NCI-H1436 treated with DMSO at 0.1 percent for 48 hours (cell line): ENCODE measurements around the gene MYH10.

Experiments used
- DNase-seq: peaks from one replicate; lab custom pipeline; 2025; lab: John Stamatoyannopoulos, UW

MYH10 gene

DNA sequence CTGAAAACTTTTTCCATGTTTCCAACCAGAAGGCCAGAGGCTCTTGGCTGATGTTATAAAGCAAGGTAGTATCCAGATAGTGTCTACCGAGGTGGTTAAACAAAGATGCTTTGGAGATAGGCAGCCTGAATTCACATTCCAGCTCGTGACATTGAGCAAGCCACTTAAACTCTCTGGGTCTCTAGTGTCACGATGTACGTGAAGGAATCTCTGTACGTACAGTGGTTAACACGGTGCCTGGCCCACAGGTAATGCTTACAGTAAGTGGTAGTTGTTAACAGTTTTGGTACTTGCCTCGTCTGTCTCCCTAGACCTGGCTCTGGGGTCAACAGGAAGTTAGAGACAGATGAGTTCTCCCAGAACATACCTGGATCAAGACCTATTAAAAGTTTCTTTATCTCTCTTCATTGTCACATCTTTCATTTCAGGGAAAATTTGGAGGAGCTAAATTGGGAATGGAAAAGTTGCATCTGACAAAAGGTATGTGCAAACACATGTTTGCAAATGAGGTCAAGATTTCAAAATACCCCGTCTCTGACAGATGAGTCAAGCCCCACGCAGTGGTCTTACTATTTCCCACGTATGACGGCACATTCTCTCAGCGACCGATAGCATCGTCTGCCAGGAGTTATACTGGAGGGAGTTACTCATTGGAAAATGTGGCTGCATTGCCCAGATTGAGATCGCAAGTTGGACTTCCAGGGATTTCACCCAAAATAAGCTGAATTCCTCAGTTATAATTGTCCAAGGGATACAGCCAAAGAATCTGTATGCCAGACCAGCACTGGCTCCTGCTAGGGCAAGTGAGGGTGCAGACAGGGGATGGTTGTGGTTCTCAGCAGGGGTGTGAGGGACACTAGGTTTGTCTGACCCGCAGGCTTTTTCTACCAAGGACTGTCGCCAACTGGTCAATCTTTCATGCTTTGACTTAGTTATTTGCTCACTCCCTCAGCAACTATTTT is 18.9 kb upstream of the MYH10 start:
- no peak for DNase-seq

DNA sequence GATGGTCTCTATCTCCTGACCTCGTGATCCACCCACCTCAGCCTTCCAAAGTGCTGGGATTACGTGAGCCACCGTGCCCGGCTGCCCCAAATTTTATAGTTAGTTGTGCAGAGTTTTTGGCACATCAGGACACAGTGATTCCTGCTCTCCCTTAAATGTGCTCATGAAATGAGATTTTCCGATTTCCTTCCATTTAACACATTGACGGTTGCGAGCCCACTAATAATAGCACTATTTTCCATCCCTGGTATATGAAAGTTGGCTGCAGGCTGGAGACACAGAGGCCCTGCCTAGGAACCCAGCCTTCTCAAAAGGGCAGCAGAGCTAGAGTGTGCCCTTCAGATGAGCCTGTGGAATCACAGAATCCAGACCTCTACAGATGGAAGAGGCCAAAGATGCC is 17.4 kb upstream of the MYH10 start:
- DNase-seq: no peak

DNA sequence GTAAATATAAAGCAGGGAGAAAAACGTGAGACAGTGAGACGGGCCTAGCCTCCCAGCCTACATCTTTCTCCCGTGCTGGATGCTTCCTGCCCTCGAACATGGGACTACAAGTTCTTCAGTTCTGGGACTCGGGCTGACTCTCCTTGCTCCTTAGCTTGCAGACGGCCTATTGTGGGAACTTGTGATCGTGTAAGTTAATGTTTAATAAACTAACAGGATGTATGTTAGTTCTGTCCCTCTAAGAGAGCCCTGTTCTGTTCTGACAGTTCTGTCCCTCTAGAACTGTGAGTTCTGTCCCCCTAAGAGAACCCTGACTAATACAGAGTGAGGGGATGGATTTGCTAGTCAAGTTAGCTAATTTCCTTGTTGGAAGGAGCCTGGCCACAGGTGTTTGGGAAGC is 16.7 kb upstream of the MYH10 start:
- DNase-seq: no peak

DNA sequence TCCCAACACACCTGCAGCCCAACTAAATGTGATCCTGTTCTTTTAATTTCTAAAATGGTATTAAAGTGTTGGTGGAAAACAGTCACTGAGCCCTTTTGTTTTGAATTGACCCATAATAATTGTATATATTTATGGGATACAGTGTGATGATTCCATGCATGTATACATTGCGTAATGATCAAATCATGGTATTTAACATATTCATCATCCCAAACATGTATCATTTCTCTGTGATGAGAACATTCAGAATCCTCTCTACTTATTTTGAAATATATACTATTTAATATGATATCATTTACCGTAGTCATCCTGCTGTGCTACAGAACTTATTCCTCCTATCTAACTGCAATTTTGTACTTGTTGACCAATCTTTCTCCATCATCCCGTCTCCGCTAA is 14.0 kb upstream of the MYH10 start:
- no peak for DNase-seq

DNA sequence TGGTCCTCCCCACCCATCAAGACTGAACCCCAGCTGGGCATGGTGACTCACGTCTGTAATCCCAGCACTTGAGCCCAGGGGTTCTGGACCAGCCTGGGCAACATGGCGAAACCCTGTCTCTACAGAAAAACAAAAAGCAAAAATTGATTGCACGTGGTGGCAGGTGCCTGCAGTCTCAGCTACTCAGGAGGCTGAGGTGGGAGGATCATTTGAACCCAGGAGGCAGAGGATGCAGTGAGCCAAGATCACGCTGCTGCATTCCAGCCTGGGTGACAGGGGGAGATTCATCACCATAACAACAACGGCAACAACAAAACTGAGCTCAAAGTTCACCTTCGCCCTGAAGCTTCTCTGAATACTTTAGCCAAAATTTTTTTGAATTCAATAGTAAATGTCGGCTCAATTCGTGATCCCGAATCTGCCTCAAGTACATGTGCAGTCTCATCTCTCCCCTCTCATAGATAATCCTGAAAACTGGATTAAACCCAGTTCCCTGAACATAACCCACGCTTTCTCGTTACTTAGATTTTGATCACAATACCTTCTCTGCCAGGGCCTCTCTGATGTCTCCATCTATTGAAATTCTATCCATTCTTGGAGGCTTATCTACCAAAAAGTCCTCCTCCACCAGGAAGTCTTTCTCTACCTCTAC is 13.5 kb upstream of the MYH10 start:
- DNase-seq: no peak

DNA sequence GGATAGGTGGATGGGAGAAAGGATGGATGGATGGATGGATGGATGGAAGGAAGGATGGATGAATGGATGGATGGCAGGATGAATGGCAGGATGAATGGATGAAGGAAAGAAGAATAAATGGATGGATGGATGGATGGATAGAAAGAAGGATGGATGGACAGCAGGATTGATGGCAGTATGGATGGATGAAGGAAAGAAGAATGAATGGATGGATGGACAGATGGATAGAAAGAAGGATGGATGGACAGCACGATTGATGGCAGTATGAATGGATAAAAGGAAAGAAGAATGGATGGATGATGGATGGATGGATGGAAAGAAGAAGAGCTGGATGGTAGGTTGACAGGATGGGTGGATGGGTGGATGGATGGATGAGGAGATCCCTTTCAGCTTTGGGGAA is 9.2 kb upstream of the MYH10 start:
- DNase-seq: no peak

DNA sequence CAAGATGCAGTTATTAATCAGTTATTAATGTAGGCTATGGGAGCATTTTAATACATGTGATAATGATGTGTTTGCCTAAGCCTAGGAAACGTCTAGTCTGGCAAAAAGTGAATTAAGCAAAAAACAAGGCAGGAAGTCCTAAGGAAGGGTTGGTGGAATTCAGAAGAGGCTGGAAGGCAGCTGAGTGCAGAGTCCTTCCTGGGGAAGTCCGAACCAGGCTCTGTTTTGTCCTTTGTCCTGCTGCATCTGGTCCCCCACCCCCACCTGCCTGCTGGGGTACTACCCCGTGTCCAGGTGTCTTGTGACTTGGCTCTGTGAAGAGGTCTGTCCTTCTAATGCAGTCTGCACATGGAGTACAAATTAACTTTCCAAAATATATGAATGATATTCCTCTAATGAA is 1.5 kb upstream of the MYH10 start:
- no peak for DNase-seq

DNA sequence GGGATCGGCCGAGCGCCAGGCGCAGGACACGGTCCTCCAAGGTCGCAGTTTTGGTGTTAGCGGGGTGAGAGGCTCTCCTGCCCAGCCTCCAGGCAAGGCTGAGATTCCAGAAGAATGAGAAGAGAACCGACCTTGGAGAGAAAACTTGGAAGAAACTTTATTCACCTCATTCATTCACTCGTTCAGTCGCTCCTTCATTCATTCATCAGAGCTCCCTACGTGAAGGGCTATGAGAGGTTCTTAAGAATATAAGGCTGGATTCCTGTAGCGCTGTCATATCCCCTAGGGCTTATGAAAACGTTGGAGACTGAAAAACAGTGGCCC is 991 bp upstream of the MYH10 start:
- no peak for DNase-seq

DNA sequence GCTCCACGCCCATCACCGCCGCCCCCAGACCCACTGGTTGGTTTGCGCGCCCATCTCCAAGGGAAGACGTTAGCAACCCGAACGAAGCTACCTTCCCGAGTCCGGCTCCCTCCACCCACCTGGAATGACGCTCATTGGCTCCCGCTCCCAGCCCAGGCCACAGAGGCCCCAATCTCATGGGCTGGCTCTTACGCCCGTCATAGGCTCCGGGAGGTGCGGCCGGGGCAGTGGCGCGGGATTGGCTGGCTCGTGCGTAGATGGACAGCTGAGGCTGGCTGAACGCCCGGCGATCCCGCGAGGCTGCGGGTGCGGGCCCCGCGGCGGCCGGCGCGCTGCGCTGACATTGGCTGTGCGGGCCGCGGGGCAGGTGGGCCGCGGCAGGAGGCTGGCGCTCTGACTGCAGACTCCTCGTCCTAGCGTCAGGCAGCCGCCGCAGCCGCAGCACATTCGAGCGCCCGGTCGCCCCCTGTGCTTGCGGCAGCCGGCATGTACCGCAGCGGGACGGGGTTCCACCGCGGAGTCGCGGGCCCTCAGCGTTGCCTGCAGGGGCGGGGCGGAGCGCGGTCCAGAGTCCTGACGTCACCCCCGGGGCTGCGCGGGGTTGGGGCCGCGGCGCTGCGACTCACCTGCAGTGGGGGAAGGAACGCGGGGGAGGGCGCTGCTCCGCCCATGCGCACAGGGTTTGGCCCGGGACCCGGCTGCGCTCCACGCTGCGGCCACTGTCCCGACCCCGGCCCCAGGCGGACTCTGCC is 453 bp upstream of the MYH10 start:
- peak; percentile 93 for DNase-seq

DNA sequence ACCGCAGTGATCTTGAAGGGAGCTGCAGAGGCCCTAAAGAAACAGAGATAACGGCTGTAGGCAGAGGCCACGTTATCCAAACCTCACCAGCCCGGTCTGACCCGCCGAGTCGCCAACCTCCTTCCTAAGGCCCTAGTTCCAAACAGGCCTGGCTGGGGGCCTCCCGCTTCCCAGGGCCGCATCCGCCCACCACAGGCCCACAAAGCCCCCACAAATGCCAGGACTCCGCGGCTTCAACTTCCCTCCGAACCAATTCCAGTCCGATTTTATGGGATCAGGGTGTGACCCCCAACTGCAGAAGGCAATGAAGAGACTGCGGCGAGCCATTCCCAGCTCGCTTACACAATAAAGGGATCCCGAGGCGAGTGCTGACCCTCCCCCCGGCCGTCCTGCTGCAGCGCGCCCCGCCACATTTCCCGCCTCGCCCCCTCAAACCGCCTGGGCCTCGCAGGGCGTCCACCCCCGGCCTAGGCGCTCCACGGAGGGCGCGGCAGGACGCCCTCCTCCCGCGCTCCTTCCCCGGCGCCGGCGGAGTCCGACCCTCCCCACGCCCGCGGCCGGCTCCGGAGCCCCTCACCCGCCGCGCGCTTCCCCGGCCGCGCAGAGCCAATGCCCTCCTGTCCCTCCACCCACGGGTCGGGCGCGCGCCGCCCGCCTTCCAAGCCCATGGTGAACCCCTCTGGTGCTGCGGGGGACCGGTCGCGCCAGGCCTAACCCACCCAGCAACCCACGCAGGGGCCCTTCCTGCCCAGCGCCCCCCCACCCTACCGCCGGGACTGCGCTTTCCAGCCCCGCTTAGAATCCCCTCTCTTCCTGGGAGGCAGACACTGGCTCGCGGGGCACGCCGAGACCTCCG is 926 bp downstream of the MYH10 start:
- DNase-seq: no peak

DNA sequence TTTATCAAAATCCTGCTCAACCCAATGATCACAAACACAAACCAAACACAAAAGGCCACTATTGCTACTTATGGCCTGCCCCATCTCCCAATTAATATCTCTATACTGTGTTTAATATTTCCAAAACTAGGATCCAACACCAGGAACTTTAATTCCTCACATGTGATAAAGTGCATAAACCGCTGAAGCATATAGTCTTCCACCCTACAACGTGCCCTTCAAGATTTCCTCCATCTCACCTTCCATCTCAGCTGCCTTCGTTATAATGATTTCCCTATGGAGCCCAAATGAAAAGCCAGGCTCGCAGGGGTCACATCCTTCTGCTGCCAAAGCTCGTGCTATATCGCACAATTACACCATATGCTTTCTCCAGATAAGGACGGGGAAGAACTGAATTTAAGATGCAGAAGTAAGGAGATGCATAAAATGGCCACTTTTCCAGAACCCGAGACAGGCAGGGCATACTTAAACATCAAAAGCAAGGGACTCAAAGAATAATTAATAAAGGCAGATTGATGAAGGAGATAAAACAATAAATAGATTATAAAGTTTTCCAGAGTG is 1.8 kb downstream of the MYH10 start:
- no peak for DNase-seq

DNA sequence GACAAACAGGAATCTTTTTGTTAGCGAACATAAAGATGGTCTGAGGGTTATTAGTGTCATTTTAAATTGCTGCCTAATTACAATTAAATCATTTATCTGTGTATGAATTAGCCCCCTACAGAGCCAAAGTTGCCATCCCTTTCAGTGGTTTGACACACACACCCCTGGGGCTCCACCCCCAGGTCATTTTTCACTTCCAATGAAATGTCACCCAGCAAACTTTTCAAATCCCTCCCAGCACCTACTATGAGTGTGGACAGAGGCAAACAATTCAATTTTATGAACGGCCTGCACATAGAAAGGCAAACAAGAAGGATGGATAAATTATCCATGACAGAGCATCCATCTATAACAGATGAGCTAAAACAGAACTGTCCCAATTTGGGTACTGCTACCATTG is 2.4 kb downstream of the MYH10 start:
- no peak for DNase-seq

DNA sequence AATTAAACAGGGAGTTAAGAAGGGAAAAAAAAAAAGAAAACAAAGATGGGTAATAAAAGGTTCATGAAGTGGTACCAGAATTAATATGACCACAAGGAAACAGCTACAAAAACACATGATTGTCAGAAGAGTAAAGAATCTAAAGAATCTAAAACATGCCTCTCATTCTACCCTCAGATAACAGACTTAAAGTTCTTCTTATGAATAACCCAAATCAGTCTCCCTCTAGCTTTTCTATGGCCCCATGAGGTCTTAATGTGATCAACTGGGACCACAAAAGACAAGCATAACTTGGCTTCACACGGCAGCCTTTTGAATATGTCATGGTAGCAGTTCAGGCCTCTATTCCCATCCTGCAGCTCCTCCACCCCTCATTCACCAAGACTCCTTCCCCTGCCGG is 6.9 kb downstream of the MYH10 start:
- DNase-seq: no peak

DNA sequence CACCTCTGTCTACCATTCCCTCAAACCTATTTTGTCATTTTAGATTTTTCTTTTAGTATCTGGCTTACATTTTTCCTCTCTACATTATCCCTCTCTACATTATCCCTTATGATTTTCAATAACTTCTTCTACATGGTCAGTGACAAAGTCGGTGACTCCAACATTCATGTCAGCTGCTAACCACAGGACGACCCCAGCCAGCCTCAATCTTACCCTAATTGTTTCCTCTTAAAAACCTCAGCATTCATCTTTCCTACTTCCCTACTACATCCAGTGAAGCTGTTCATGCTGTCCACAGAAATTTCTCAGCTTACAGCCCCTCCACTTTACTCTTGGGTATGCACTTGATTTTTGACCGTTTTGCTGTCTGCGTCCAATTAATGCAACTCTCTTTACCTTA is 8.3 kb downstream of the MYH10 start:
- no peak for DNase-seq

DNA sequence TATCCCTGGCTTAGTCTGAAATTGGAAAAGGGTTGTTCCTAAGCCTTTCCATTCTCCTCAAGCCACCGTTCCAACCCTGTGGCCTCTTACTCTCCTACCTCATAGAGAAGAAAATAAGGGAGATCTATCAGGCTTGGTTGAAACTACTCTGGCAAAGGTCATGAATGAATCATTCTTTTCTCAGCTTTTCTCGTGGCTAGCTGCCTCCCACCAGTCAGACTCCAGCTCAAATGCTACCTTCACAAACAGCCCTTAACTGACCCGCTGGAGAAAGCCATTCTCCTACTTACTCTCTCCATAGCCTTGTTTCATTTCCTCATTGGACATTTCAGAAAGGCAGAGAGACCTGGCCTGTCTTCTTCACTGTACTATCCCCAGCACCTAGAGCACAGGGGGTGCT is 8.9 kb downstream of the MYH10 start:
- DNase-seq: no peak

DNA sequence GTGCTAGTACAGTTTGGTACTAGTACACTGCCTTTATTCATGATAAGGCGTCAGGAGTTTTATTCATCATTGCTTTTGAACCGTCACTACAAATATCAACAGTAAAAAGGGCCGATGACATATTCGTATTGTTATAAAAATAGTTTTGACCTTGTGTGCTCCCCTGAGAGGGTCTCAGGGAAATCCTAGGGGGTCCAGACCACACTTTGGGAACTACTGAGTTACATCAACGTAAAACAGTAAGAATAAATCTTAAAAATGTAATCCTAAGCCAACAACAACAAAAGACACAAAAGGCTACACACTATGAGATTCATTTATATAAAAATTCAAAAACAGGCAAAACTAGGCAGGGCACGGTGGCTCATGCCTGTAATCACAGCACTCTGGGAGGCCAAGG is 11.2 kb downstream of the MYH10 start:
- no peak for DNase-seq

DNA sequence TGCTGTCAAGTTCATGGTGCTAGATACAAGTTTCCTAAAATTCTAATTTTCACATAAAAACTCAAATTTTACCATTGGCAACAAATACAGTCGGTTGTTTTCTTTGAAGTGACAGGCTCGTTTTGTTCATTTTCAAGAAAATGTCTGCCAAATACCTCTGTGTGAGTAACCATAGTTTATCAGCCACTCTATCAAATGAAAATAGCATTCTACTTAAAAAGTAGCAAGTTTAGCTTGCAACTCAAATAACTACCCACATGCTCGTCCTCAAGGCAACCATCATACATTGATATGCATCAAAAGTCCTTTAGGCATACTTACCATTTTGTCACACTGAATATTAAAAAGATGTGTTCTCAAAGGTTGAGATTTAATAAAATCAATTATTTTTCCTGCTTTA is 11.7 kb downstream of the MYH10 start:
- DNase-seq: no peak

DNA sequence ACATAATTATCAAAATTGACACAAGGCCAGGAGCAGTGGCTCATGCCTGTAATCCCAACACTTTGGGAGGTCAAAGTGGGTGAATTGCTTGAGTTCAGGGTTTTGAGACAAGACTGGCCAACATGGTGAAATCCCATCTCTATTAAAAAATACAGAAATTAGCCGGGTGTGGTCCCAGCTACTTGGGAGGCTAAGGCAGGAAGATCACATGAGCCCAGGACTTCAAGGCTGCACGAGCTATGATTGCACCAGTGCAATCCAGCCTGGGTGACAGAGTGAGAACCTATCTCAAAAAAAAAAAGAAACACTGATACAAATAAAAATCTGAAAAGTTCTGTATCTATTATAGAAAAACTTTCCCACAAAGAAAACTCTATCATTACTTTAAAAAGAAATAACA is 15.5 kb downstream of the MYH10 start:
- DNase-seq: no peak

DNA sequence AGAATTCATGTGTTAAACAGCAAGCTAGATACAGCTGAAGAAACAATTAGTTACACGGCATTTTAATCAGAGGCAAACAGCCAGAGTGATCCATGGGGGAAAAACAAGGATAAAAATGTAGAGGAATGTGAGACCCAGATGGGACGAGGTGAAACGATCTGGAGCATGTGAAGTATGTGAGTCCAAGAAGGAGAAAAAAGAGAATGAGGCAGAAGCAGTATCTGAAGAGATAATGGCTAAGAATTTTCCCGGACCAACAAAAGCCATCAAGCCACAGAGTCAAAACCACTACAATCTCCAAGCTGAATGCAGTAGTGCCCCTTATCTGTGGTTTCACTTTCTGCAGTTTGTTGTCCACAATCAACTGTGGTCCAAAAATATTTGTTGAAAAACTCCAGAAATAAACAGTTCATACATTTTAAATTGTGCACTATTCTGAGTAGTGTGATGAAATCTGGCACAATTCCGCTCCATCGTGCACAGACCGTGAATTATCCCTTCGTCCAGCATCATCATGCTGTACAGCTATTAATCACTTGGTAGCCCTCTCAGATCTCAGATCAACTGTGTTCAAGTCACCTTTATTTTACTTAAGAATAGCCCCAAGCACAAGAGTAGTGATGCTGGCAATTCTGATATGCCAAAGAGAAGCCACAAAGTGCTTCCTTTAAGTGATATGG is 18.8 kb downstream of the MYH10 start:
- DNase-seq: no peak

DNA sequence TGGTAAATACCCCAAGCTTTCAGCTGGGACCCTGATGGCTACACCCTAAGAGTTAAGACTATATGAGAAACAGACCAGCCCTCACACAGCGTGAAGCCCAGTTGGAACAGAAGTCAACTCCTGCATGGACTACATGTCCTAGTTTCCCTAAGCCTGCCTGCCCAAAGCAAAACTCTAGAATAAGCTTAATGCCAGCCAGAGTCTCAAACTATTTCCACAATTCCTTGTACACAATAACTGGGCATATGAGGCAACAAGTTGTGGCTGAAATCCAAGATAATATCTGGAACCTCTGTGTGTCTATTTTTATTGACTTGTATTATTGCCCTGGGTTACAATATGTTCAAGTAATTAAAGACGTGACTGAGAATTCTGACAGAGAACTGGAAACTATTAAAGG is 19.4 kb downstream of the MYH10 start:
- no peak for DNase-seq

DNA sequence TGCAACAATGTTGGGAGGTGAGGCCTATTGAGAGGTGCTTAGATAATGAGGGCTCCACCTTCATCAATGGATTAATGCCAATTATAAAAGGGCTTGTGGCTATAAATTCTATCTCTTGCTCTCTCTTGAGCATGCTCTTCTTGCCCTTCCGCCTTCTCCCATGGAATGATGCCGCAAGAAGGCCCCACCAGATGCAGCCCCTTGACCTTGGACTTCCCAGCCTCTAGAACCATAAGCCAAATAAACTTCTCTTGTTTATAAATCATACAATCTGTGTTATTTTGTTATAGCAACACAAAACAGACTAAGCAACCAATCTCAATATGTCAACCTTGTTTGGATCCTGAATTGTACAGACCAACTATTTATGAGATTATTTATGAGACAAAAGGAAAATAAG is 20.0 kb downstream of the MYH10 start:
- no peak for DNase-seq
